NK-92 (cell line): ENCODE measurements around the gene ARFRP1.

Experiments used
- DNase-seq: peaks from one replicate; lab custom pipeline; 2025; ENCODE audit not compliant: unreplicated experiment; lab: John Stamatoyannopoulos, UW

ARFRP1 gene

GRCh38 chr20:63744158-63744557, 36.4 kb upstream of the ARFRP1 start:
- no peak for DNase-seq

GRCh38 chr20:63743210-63743970, 35.6 kb upstream of the ARFRP1 start:
- DNase-seq, result no peak

- no peak for DNase-seq
Measured at GRCh38 chr20:63742381-63743024, 34.7 kb upstream of the ARFRP1 start.

- no peak for DNase-seq
Measured at GRCh38 chr20:63741676-63742380, 34.1 kb upstream of the ARFRP1 start.

- DNase-seq, result no peak
Measured at GRCh38 chr20:63741354-63741675, 33.5 kb upstream of the ARFRP1 start.

- DNase-seq, result no peak
Measured at GRCh38 chr20:63740627-63741353, 33.0 kb upstream of the ARFRP1 start.

- no peak for DNase-seq
Measured at GRCh38 chr20:63740070-63740626, 32.4 kb upstream of the ARFRP1 start.

GRCh38 chr20:63739130-63740069, 31.6 kb upstream of the ARFRP1 start, which contains the start of gene SLC2A4RG:
TSS of gene SLC2A4RG (plus strand) at chr20:63739776. CDS start at chr20:63739913, 137 bp downstream.
- DNase-seq, result no peak

- no peak for DNase-seq
Measured at GRCh38 chr20:63738687-63739129, 30.9 kb upstream of the ARFRP1 start.

GRCh38 chr20:63737945-63738686, 30.3 kb upstream of the ARFRP1 start:
- no peak for DNase-seq

- no peak for DNase-seq
Measured at GRCh38 chr20:63737695-63737944, 29.8 kb upstream of the ARFRP1 start.

GRCh38 chr20:63736893-63737694, 29.3 kb upstream of the ARFRP1 start:
- DNase-seq, result no peak

GRCh38 chr20:63735859-63736718, 28.3 kb upstream of the ARFRP1 start, which contains the start of gene LIME1:
TSS of gene LIME1 (plus strand) at chr20:63736664. CDS start at chr20:63737550, 886 bp downstream.
- DNase-seq, result no peak

GRCh38 chr20:63734946-63735858, 27.4 kb upstream of the ARFRP1 start:
- no peak for DNase-seq

GRCh38 chr20:63734111-63734945, 26.6 kb upstream of the ARFRP1 start:
- DNase-seq, result no peak
